K562 (cell line): Measurements from ENCODE around the gene METTL25B. TPM values are rescaled to one million over a fixed set of nuclear protein-coding genes. Genes with fewer than 3 reads are reported as not detected.

Experiments used
- AFF1 ChIP-seq, 2 experiments: fragments of 450-650 bp; IDR thresholded peaks; 2 replicates each; pipeline ENCODE4 v1.6.1; 2018; ENCODE audit warnings: mild to moderate bottlenecking in 2 of 2, low read depth in 1 of 2; ENCODE audit not compliant: partially characterized antibody in 2 of 2
- ATF1 ChIP-seq, 2 experiments: fragments of 450-650 bp in 1 of 2; IDR thresholded peaks; 2 replicates each; pipeline ENCODE4 v1.6.1; 2016; ENCODE audit warnings: missing compliant biosample characterization in 1 of 2, missing genetic modification characterization in 1 of 2
- E2F6 ChIP-seq, 2 experiments: IDR thresholded peaks; 2 replicates each; pipeline ENCODE4 v1.6.1; 2011; ENCODE audit warnings: borderline replicate concordance in 1 of 2, control low read depth in 1 of 2, low read depth in 1 of 2, low read length in 1 of 2, mild to moderate bottlenecking in 1 of 2, mixed read lengths in 1 of 2, moderate library complexity in 1 of 2; ENCODE audit not compliant: insufficient read depth in 1 of 2, insufficient read length in 1 of 2, poor library complexity in 1 of 2, severe bottlenecking in 1 of 2; ENCODE audit errors: extremely low read depth in 1 of 2
- ELK1 ChIP-seq: sonication (generic); formaldehyde crosslinking; IDR thresholded peaks from 2 replicates; pipeline ENCODE4 v1.8.1; 2022; ENCODE audit warnings: missing genetic modification reagents
- HNRNPH1 ChIP-seq: fragments of 200-400 bp; formaldehyde crosslinking; optimal IDR thresholded peaks from 2 replicates; pipeline ENCODE3; 2017; ENCODE audit warnings: low read depth, mild to moderate bottlenecking, low read length, moderate library complexity
- KAT8 ChIP-seq: fragments of 450-650 bp; IDR thresholded peaks from 2 replicates; pipeline ENCODE4 v1.6.1; 2016; ENCODE audit warnings: low read depth, mild to moderate bottlenecking
- MAZ ChIP-seq, 2 experiments: fragments of 450-650 bp in 1 of 2; sonication (generic) in 1 of 2; formaldehyde crosslinking; IDR thresholded peaks in 1 of 2; conservative IDR thresholded peaks in 1 of 2; 2 replicates each; pipeline versions ENCODE4 v1.4.0 to v1.5.0; 2020; ENCODE audit warnings: mild to moderate bottlenecking in 1 of 2, missing genetic modification reagents in 1 of 2
- NCOR1 ChIP-seq: fragments of 450-650 bp; IDR thresholded peaks from 2 replicates; pipeline ENCODE4 v1.6.1; 2016; ENCODE audit warnings: mild to moderate bottlenecking, moderate library complexity
- NFRKB ChIP-seq: fragments of 450-650 bp; IDR thresholded peaks from 2 replicates; pipeline ENCODE4 v1.6.1; 2016; ENCODE audit warnings: low read depth
- PHB2 ChIP-seq: fragments of 450-650 bp; IDR thresholded peaks from 2 replicates; pipeline ENCODE4 v1.6.1; 2017; ENCODE audit warnings: low read depth
- POLR2A ChIP-seq: fragments of 450-650 bp; conservative IDR thresholded peaks from 2 replicates; pipeline ENCODE4 v1.6.1; 2016
- POU5F1 ChIP-seq: fragments of 150-350 bp; IDR thresholded peaks from 2 replicates; pipeline ENCODE4 v1.6.1; 2014; ENCODE audit warnings: borderline replicate concordance, low read length, low read depth, mild to moderate bottlenecking; ENCODE audit not compliant: partially characterized antibody
- PPARD ChIP-seq: fragments of 250-450 bp; sonication (Bioruptor Pico); IDR thresholded peaks from 2 replicates; pipeline ENCODE4 v1.8.0; 2022; ENCODE audit warnings: inconsistent platforms, mild to moderate bottlenecking, moderate library complexity
- SMAD3 ChIP-seq: fragments of 450-650 bp; formaldehyde crosslinking; conservative IDR thresholded peaks from 2 replicates; pipeline ENCODE4 v1.4.0; 2020; ENCODE audit warnings: mild to moderate bottlenecking
- SNAPC5 ChIP-seq: fragments of 250-450 bp; sonication (Bioruptor Pico); IDR thresholded peaks from 2 replicates; pipeline ENCODE4 v1.8.0; 2021; ENCODE audit warnings: moderate library complexity, mild to moderate bottlenecking, inconsistent platforms
- TAF9B ChIP-seq: fragments of 450-650 bp; IDR thresholded peaks from 2 replicates; pipeline ENCODE4 v1.6.1; 2018; ENCODE audit warnings: mild to moderate bottlenecking; ENCODE audit not compliant: partially characterized antibody
- TARDBP ChIP-seq: fragments of 450-650 bp; IDR thresholded peaks from 2 replicates; pipeline ENCODE4 v1.6.1; 2016
- ZFP36 ChIP-seq: fragments of 150-350 bp; IDR thresholded peaks from 2 replicates; pipeline ENCODE4 v1.6.1; 2018; ENCODE audit warnings: low read length, low read depth; ENCODE audit not compliant: partially characterized antibody
- ZNF134 ChIP-seq: fragments of 250-450 bp; sonication (Bioruptor Pico); conservative IDR thresholded peaks from 2 replicates; pipeline ENCODE4 v1.4.0; 2020
- ZNF174 ChIP-seq: fragments of 250-450 bp; sonication (Bioruptor Pico); IDR thresholded peaks from 2 replicates; pipeline ENCODE4 v1.4.0; 2020; ENCODE audit warnings: mild to moderate bottlenecking
- ZNF655 ChIP-seq: fragments of 250-450 bp; sonication (Bioruptor Pico); IDR thresholded peaks from 2 replicates; pipeline ENCODE4 v1.5.0; 2021
- polyA plus RNA-seq, 8 experiments: library from polyadenylated mRNA; depleted of rRNA in 4 of 8; stranded (reverse) in 5 of 8; unstranded in 3 of 8; fragments of >200 nt; fragmentation: Nextera tagmentation in 2 of 8; fragmentation: Illumina TruSeq in 1 of 8; extraction: Ambion mirVana in 2 of 8; extraction: Trizol in 1 of 8; gene quantifications; 2 replicates each; pipeline versions ENCODE4 v1.2.1 to v1.2.3, GENCODE V29; 2011 to 2014; ENCODE audit warnings: inconsistent platforms in 1 of 8, missing spikeins in 1 of 8
- total RNA-seq, 7 experiments: library from RNA; depleted of rRNA in 6 of 7; stranded (reverse); fragments of >200 nt in 6 of 7; fragmentation: Illumina TruSeq in 2 of 7; extraction: Trizol in 2 of 7; gene quantifications; 2 replicates each; pipeline versions ENCODE4 v1.2.1 to v1.2.3, GENCODE V29; 2011 to 2021; ENCODE audit warnings: low replicate concordance in 1 of 7

The METTL25B gene
- total and polyA plus RNA-seq, 9 of the 15 experiments (the other 6 are each of a cell fraction or from before 2014, with no cell fraction given): 7.7 to 48.3 (median 33.1) TPM

- no peak for TF ChIP-seq AFF1 (IDR thresholded peaks at IDR 0.05; ENCODE audit: low read depth in 1 of 2, partially characterized antibody in 2 of 2)
- no peak for TF ChIP-seq PHB2
- TF ChIP-seq SNAPC5: no peak
- TF ChIP-seq ZFP36: no peak
- no peak for TF ChIP-seq ZNF174
- TF ChIP-seq NCOR1: 0 out of 2 replicates have a peak, but pooled peaks have one; percentile 45
- no peak for TF ChIP-seq MAZ (CRISPR knock-in tag; conservative IDR thresholded peaks at IDR 0.05 in 1 of 2, IDR thresholded peaks at IDR 0.05 in 1 of 2)
- TF ChIP-seq HNRNPH1: no peak
- TF ChIP-seq KAT8: no peak
- TF ChIP-seq POLR2A: 0 out of 2 replicates have a peak, but pooled peaks have one; percentile 13
- no peak for TF ChIP-seq TAF9B
- TF ChIP-seq ZNF134 (CRISPR knock-in tag): peak; percentile 87
- TF ChIP-seq E2F6 (IDR thresholded peaks at IDR 0.05; ENCODE audit: borderline replicate concordance in 1 of 2, extremely low read depth in 1 of 2, insufficient read depth in 1 of 2, insufficient read length in 1 of 2, low read depth in 1 of 2, low read length in 1 of 2, poor library complexity in 1 of 2, severe bottlenecking in 1 of 2): no peak
- TF ChIP-seq ATF1 (CRISPR knock-in tag; IDR thresholded peaks at IDR 0.05): no peak
- TF ChIP-seq ATF1 (tag; IDR thresholded peaks at IDR 0.05): no peak
- TF ChIP-seq ELK1 (CRISPR knock-in tag): no peak
- no peak for TF ChIP-seq NFRKB
- no peak for TF ChIP-seq POU5F1
- TF ChIP-seq TARDBP: no peak
- no peak for TF ChIP-seq PPARD (CRISPR knock-in tag)
- no peak for TF ChIP-seq SMAD3 (CRISPR knock-in tag)
- no peak for TF ChIP-seq ZNF655
These were observed 21.3 kb downstream of the METTL25B start (continued) for GRCh38 chr1:156749419-156750118.
